Mammary epithelial cell (primary cell): ENCODE data around the gene KRT82.

Source experiments
- EZH2 ChIP-seq: IDR thresholded peaks from 2 replicates; pipeline ENCODE4 v1.6.1; 2012; ENCODE audit warnings: low read length, inconsistent platforms, borderline replicate concordance
- TF ChIP-seq, protein P1 (sequence below), 2 donors: IDR thresholded peaks in 1 of 2; conservative IDR thresholded peaks in 1 of 2; 2 replicates each; pipeline ENCODE4 v1.5.1; 2011 to 2012; ENCODE audit warnings: inconsistent platforms in 2 of 2, low read length in 2 of 2, mild to moderate bottlenecking in 2 of 2, control low read depth in 1 of 2, low read depth in 1 of 2; ENCODE audit not compliant: insufficient read depth in 1 of 2; ENCODE audit errors: extremely low read depth in 1 of 2

DNA sequence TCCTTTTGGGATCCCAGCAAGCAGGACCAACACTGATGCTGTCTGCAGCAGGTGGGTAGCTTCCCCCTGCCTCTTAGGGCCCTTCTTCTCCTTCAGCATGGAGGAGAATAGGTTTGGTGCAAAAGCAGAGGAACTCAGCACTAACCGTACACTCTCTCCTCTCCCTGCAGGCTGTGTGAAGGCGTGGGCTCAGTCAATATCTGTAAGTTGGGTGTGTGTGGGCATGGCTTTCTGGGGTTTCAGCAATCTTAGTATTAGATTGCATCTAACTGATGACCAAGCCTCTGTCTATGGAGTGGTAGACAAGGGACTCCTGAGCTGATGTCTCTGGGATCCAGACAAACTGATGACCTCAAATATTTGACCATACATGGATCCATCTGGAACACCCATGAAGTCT, 53.2 kb downstream of the KRT82 start:
- TF ChIP-seq, protein P1, sequence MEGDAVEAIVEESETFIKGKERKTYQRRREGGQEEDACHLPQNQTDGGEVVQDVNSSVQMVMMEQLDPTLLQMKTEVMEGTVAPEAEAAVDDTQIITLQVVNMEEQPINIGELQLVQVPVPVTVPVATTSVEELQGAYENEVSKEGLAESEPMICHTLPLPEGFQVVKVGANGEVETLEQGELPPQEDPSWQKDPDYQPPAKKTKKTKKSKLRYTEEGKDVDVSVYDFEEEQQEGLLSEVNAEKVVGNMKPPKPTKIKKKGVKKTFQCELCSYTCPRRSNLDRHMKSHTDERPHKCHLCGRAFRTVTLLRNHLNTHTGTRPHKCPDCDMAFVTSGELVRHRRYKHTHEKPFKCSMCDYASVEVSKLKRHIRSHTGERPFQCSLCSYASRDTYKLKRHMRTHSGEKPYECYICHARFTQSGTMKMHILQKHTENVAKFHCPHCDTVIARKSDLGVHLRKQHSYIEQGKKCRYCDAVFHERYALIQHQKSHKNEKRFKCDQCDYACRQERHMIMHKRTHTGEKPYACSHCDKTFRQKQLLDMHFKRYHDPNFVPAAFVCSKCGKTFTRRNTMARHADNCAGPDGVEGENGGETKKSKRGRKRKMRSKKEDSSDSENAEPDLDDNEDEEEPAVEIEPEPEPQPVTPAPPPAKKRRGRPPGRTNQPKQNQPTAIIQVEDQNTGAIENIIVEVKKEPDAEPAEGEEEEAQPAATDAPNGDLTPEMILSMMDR (conservative IDR thresholded peaks at IDR 0.05 in 1 of 2, IDR thresholded peaks at IDR 0.05 in 1 of 2; ENCODE audit: extremely low read depth in 1 of 2, insufficient read depth in 1 of 2, low read depth in 1 of 2, low read length in 2 of 2) = no peak
- no peak for TF ChIP-seq EZH2
